GM18517 (cell line): ENCODE data around the gene LGALS7.
"Not testable (repeated sequence)": the region's sequence is repeated elsewhere in the genome, so short reads cannot be mapped to it uniquely, and the experiment has no call there.

Source experiments
- ATAC-seq: cut with Tn5 transposase; IDR thresholded peaks from one replicate; pipeline ENCODE4 v1.9.1; 2021; ENCODE audit warnings: mild to moderate bottlenecking, moderate library complexity; ENCODE audit not compliant: unreplicated experiment

Gene LGALS7

GRCh38 chr19:38774181-38774950 is 1.0 kb upstream of the LGALS7 start:
- ATAC-seq, result no peak

- not testable (repeated sequence) for ATAC-seq
Measured at GRCh38 chr19:38771569-38771968, 1.7 kb downstream of the LGALS7 start.

GRCh38 chr19:38770949-38771275 is 2.4 kb downstream of the LGALS7 start:
- not testable (repeated sequence) for ATAC-seq

- not testable (repeated sequence) for ATAC-seq
Measured at GRCh38 chr19:38770228-38770948, 2.9 kb downstream of the LGALS7 start.

GRCh38 chr19:38769635-38770211 is 3.6 kb downstream of the LGALS7 start:
- ATAC-seq, result no peak

GRCh38 chr19:38766276-38767047 is 6.9 kb downstream of the LGALS7 start:
- no peak for ATAC-seq

GRCh38 chr19:38765214-38765613 is 8.1 kb downstream of the LGALS7 start:
- no peak for ATAC-seq

- ATAC-seq, result no peak
Measured at GRCh38 chr19:38763795-38764220, 9.5 kb downstream of the LGALS7 start.

- ATAC-seq, result not testable (repeated sequence)
Measured at GRCh38 chr19:38761884-38762389, 11.4 kb downstream of the LGALS7 start.

GRCh38 chr19:38760805-38761517 is 12.4 kb downstream of the LGALS7 start:
- not testable (repeated sequence) for ATAC-seq

- no peak for ATAC-seq
Measured at GRCh38 chr19:38759590-38760003, 13.7 kb downstream of the LGALS7 start.

GRCh38 chr19:38754196-38754595 is 19.1 kb downstream of the LGALS7 start:
- not testable (repeated sequence) for ATAC-seq

GRCh38 chr19:38753783-38754182 is 19.5 kb downstream of the LGALS7 start:
- ATAC-seq, result not testable (repeated sequence)

- no peak for ATAC-seq
Measured at GRCh38 chr19:38745316-38745715, 28.0 kb downstream of the LGALS7 start.

GRCh38 chr19:38744874-38745273 is 28.4 kb downstream of the LGALS7 start:
- no peak for ATAC-seq

- no peak for ATAC-seq
Measured at GRCh38 chr19:38744298-38744681, 29.0 kb downstream of the LGALS7 start, which contains the start of gene CAPN12. Gene CAPN12, minus strand, starts transcription at chr19:38744474. Its CDS starts 309 bp downstream, at chr19:38744165.

GRCh38 chr19:38743394-38744297 is 29.7 kb downstream of the LGALS7 start:
- ATAC-seq, result no peak

GRCh38 chr19:38742906-38743305 is 30.4 kb downstream of the LGALS7 start:
- ATAC-seq, result no peak

- ATAC-seq, result no peak
Measured at GRCh38 chr19:38742296-38742695, 31.0 kb downstream of the LGALS7 start.
